H1 (cell line): Measurements from ENCODE around the gene DEFB129. TPM values are rescaled to one million over a fixed set of nuclear protein-coding genes. Genes with fewer than 3 reads are reported as not detected.

Experiments used
- CTCF ChIA-PET: fragments of 300-600 bp; sonication (Branson Sonifier 250); formaldehyde crosslinking; loops from one replicate; lab custom pipeline; 2021; ENCODE audit not compliant: partially characterized antibody; lab: Charles Lee
- POLR2A ChIA-PET: fragments of 300-600 bp; sonication (Branson Sonifier 250); formaldehyde crosslinking; loops from one replicate; lab custom pipeline; 2021; ENCODE audit warnings: inconsistent platforms; ENCODE audit not compliant: partially characterized antibody; lab: Charles Lee
- DNase-seq, 2 experiments: peaks; one replicate each; pipeline versions ENCODE4 v3.0.0 to v3.0.0-alpha.2; 2010 to 2022; ENCODE audit warnings: low spot score in 2 of 2, low read depth in 1 of 2, mixed read lengths in 1 of 2
- FAIRE-seq: peaks from 2 replicates; lab custom pipeline; 2011; peaks lifted over from hg19 to GRCh38; lab: Jason Lieb, UNC
- H2AFZ ChIP-seq: 2 replicates; pipeline ENCODE4 v1.8.1; 2012; ENCODE audit warnings: low read length, inconsistent platforms
- H2AK5ac ChIP-seq: 2 replicates; pipeline ENCODE4 v1.6.1; 2013; ENCODE audit warnings: low read depth, low read length
- H2BK120ac ChIP-seq: replicated peaks from 2 replicates; pipeline ENCODE3; 2013; ENCODE audit warnings: low read depth, low read length, inconsistent platforms
- H2BK12ac ChIP-seq: 2 replicates; pipeline ENCODE4 v1.6.1; 2013; ENCODE audit warnings: low read depth, low read length
- H2BK15ac ChIP-seq: 2 replicates; pipeline ENCODE4 v1.6.1; 2013; ENCODE audit warnings: low read length
- H2BK20ac ChIP-seq: 2 replicates; pipeline ENCODE4 v1.6.1; 2013; ENCODE audit warnings: low read length
- H2BK5ac ChIP-seq: 2 replicates; pipeline ENCODE4 v1.6.1; 2013; ENCODE audit warnings: low read depth, low read length
- H3K14ac ChIP-seq: 2 replicates; pipeline ENCODE4 v1.6.1; 2013; ENCODE audit warnings: inconsistent platforms; ENCODE audit not compliant: insufficient read length
- H3K18ac ChIP-seq: 2 replicates; pipeline ENCODE4 v1.6.1; 2013; ENCODE audit warnings: low read length; ENCODE audit errors: extremely low read depth
- H3K23ac ChIP-seq: 2 replicates; pipeline ENCODE4 v1.6.1; 2013; ENCODE audit warnings: inconsistent platforms; ENCODE audit not compliant: insufficient read length
- H3K23me2 ChIP-seq: 2 replicates; pipeline ENCODE4 v1.6.1; 2013; ENCODE audit warnings: low read depth, low read length
- H3K27ac ChIP-seq: 2 replicates; pipeline ENCODE4 v1.6.1; 2011; ENCODE audit warnings: low read depth, low read length, inconsistent platforms
- H3K27me3 ChIP-seq, 4 experiments: replicated peaks in 1 of 4; 1 replicate in 1 of 4; 2 replicates in 3 of 4; pipeline versions ENCODE4 v1.6.1 to v1.8.1; 2011 to 2013; ENCODE audit warnings: low read length in 3 of 4, mild to moderate bottlenecking in 3 of 4, inconsistent platforms in 2 of 4, mixed read lengths in 2 of 4, moderate library complexity in 1 of 4; ENCODE audit not compliant: control insufficient read depth in 3 of 4, insufficient read depth in 3 of 4; ENCODE audit errors: extremely low read depth in 1 of 4
- H3K36me3 ChIP-seq, 4 experiments: 2 replicates each; pipeline versions ENCODE4 v1.6.1 to v1.8.1; 2011 to 2013; ENCODE audit warnings: mild to moderate bottlenecking in 4 of 4, low read length in 3 of 4, moderate library complexity in 2 of 4, control low read depth in 1 of 4, inconsistent platforms in 1 of 4; ENCODE audit not compliant: insufficient read depth in 4 of 4, control insufficient read depth in 2 of 4
- H3K4ac ChIP-seq: replicated peaks from 2 replicates; pipeline ENCODE3; 2013; ENCODE audit warnings: low read length, low read depth, mixed read lengths, inconsistent platforms; ENCODE audit not compliant: insufficient read length
- H3K4me1 ChIP-seq, 4 experiments: replicated peaks in 1 of 4; 1 replicate in 1 of 4; 2 replicates in 3 of 4; pipeline versions ENCODE4 v1.6.1 to v1.8.1; 2011 to 2013; ENCODE audit warnings: low read length in 3 of 4, inconsistent platforms in 2 of 4, mixed read lengths in 1 of 4; ENCODE audit not compliant: insufficient read depth in 4 of 4, control insufficient read depth in 3 of 4
- H3K4me2 ChIP-seq, 2 experiments: 2 replicates each; pipeline versions ENCODE4 v1.6.1 to v1.8.1; 2011 to 2013; ENCODE audit warnings: low read depth in 2 of 2, low read length in 2 of 2, control low read depth in 1 of 2, inconsistent platforms in 1 of 2, mild to moderate bottlenecking in 1 of 2; ENCODE audit not compliant: insufficient read depth in 1 of 2
- H3K4me3 ChIP-seq, 4 experiments: fragments of 200-600, 300-600 bp in 1 of 4; sonication (generic), shearing (Covaris generic), sonication (Bioruptor Twin) in 1 of 4; 2 replicates each; pipeline versions ENCODE4 v1.5.1 to v1.8.1; 2011 to 2016; ENCODE audit warnings: low read length in 4 of 4, low read depth in 3 of 4, control low read depth in 2 of 4, inconsistent platforms in 2 of 4, mild to moderate bottlenecking in 2 of 4, mixed read lengths in 1 of 4, moderate library complexity in 1 of 4; ENCODE audit not compliant: insufficient read depth in 2 of 4; ENCODE audit errors: extremely low read depth in 1 of 4
- H3K56ac ChIP-seq: replicated peaks from 2 replicates; pipeline ENCODE3; 2013; ENCODE audit warnings: low read depth, mild to moderate bottlenecking, mixed read lengths, low read length, inconsistent platforms; ENCODE audit not compliant: insufficient read length
- H3K79me1 ChIP-seq: 2 replicates; pipeline ENCODE4 v1.6.1; 2013; ENCODE audit warnings: low read depth, low read length, control low read depth
- H3K79me2 ChIP-seq, 2 experiments: 2 replicates each; pipeline versions ENCODE4 v1.6.1 to v1.8.1; 2012 to 2013; ENCODE audit warnings: low read length in 2 of 2, mild to moderate bottlenecking in 2 of 2, inconsistent platforms in 1 of 2; ENCODE audit not compliant: insufficient read depth in 2 of 2, control insufficient read depth in 1 of 2
- H3K9ac ChIP-seq, 4 experiments: replicated peaks in 1 of 4; 1 replicate in 1 of 4; 2 replicates in 3 of 4; pipeline versions ENCODE4 v1.6.1 to v1.8.1; 2011 to 2013; ENCODE audit warnings: low read depth in 3 of 4, low read length in 3 of 4, control low read depth in 2 of 4, mild to moderate bottlenecking in 2 of 4, moderate library complexity in 2 of 4, inconsistent platforms in 1 of 4; ENCODE audit errors: extremely low read depth in 1 of 4
- H3K9me3 ChIP-seq, 2 experiments: 2 replicates each; pipeline versions ENCODE4 v1.6.1 to v1.8.1; 2012 to 2013; ENCODE audit warnings: mild to moderate bottlenecking in 2 of 2, moderate library complexity in 2 of 2, control low read depth in 1 of 2, inconsistent platforms in 1 of 2, low read depth in 1 of 2, low read length in 1 of 2, mixed read lengths in 1 of 2; ENCODE audit not compliant: insufficient read depth in 2 of 2
- H4K20me1 ChIP-seq, 2 experiments: replicated peaks in 1 of 2; 2 replicates each; pipeline versions ENCODE3 to v1.8.1; 2011 to 2013; ENCODE audit warnings: inconsistent platforms in 2 of 2, low read length in 2 of 2, mild to moderate bottlenecking in 1 of 2; ENCODE audit not compliant: insufficient read depth in 2 of 2, control insufficient read depth in 1 of 2
- H4K5ac ChIP-seq: 2 replicates; pipeline ENCODE4 v1.6.1; 2013; ENCODE audit warnings: low read length, low read depth, mixed read lengths, inconsistent platforms; ENCODE audit not compliant: insufficient read length
- H4K8ac ChIP-seq: 2 replicates; pipeline ENCODE4 v1.8.0; 2013; ENCODE audit warnings: mild to moderate bottlenecking, moderate library complexity, low read length, inconsistent platforms; ENCODE audit not compliant: insufficient read depth; ENCODE audit errors: extremely low read depth
- H4K91ac ChIP-seq: replicated peaks from 2 replicates; pipeline ENCODE3; 2013; ENCODE audit warnings: low read length, mixed read lengths, inconsistent platforms; ENCODE audit not compliant: insufficient read length
- ASH2L ChIP-seq: fragments of 200-600, 300-600 bp; sonication (generic); IDR thresholded peaks from one replicate; pipeline ENCODE4 v1.7.1; 2017; ENCODE audit warnings: low read length
- ATF3 ChIP-seq: IDR thresholded peaks from 2 replicates; pipeline ENCODE4 v1.6.1; 2011; ENCODE audit warnings: low read depth, mild to moderate bottlenecking, low read length; ENCODE audit not compliant: insufficient read depth
- BCL11A ChIP-seq, 2 experiments: IDR thresholded peaks; one replicate each; pipeline ENCODE4 v1.6.1; 2011; ENCODE audit warnings: low read depth in 2 of 2, low read length in 2 of 2, mild to moderate bottlenecking in 2 of 2
- BRCA1 ChIP-seq: IDR thresholded peaks from 2 replicates; pipeline ENCODE4 v1.6.1; 2012; ENCODE audit warnings: low read depth, low read length, improper control_type of control experiment
- EZH2 ChIP-seq: fragments of 200-600 bp; sonication (generic); IDR thresholded peaks from 2 replicates; pipeline ENCODE4 v1.7.1; 2012; ENCODE audit warnings: low read depth, mild to moderate bottlenecking, moderate library complexity, low read length, inconsistent platforms; ENCODE audit not compliant: severe bottlenecking
- SAP30 ChIP-seq: fragments of 300-600 bp; sonication (generic); IDR thresholded peaks from 2 replicates; pipeline ENCODE4 v1.7.1; 2012; ENCODE audit warnings: low read length, moderate library complexity, mild to moderate bottlenecking, inconsistent platforms; ENCODE audit not compliant: insufficient read depth, insufficient replicate concordance
- SP4 ChIP-seq: IDR thresholded peaks from 2 replicates; pipeline ENCODE4 v1.6.1; 2012; ENCODE audit warnings: low read length, inconsistent platforms
- SRF ChIP-seq: IDR thresholded peaks from 2 replicates; pipeline ENCODE4 v1.6.1; 2011; ENCODE audit warnings: mild to moderate bottlenecking, low read depth, low read length, moderate library complexity
- SUZ12 ChIP-seq: fragments of 200-600 bp; sonication (generic); IDR thresholded peaks from 2 replicates; pipeline ENCODE4 v1.6.1; 2012; ENCODE audit warnings: mild to moderate bottlenecking, inconsistent platforms, low read length, moderate library complexity, mixed read lengths
- WGBS, 2 experiments: shearing (Covaris generic) in 1 of 2; methylation state at CpG; one replicate each; pipeline versions ENCODE4 v1.1.6 to v1.1.7; 2013 to 2015; ENCODE audit warnings: low lambda C conversion rate in 2 of 2, mixed read lengths in 2 of 2, inconsistent platforms in 1 of 2, low coverage in 1 of 2, missing lambda C conversion rate in 1 of 2; ENCODE audit not compliant: insufficient replicate concordance in 2 of 2, insufficient coverage in 1 of 2, insufficient read length in 1 of 2; ENCODE audit errors: extremely low coverage in 1 of 2, missing lambda C conversion rate in 1 of 2; 5-methylcytosine and 5-hydroxymethylcytosine counted together
- polyA plus RNA-seq, 7 experiments: library from polyadenylated mRNA; depleted of rRNA in 3 of 7; stranded (reverse) in 5 of 7; unstranded in 2 of 7; fragments of >200 nt in 5 of 7; fragments of 200-250 nt in 2 of 7; gene quantifications; 1 replicate in 5 of 7; 2 replicates in 1 of 7; 4 replicates in 1 of 7; pipeline versions ENCODE4 v1.2.1 to v1.2.3, GENCODE V29; 2011 to 2013; ENCODE audit warnings: missing spikeins in 2 of 7, mixed read lengths in 2 of 7
- total RNA-seq: library from RNA; stranded (reverse); fragmentation: NEBNext Ultra II Directional; extraction: Animal tissue kit (Norgen Biotek cat#: 25700); gene quantifications from 2 replicates; pipeline ENCODE4 v1.2.1, GENCODE V29; 2021

Gene DEFB129
- total and polyA plus RNA-seq, 2 of the 8 experiments (the other 6 are each of a cell fraction or from before 2014, with no cell fraction given) = not detected

GRCh38 chr20:263701-264100, 36.6 kb downstream of the DEFB129 start:
- H3K27me3 ChIP-seq = peaks cover 4 to 33% (median 18%) of the 10 kb centered on the region in 4 experiments
- CTCF ChIA-PET = interaction anchor here (1.0 to 7.5 kb wide), 5 partner anchors 16 to 68 kb away, joined by 3 to 63 read pairs (median 5); no protein-coding TSS in a partner anchor
- no peak for TF ChIP-seq ASH2L
- no peak for TF ChIP-seq SAP30
- no peak for TF ChIP-seq SRF
- TF ChIP-seq BCL11A (IDR thresholded peaks at IDR 0.05; ENCODE audit: low read depth in 2 of 2, low read length in 2 of 2) = no peak
- no peak for TF ChIP-seq BRCA1
- no peak for TF ChIP-seq EZH2
- TF ChIP-seq ATF3 = no peak
- no peak for TF ChIP-seq SP4
- no peak for TF ChIP-seq SUZ12

More at GRCh38 chr20:263701-264100, 36.6 kb downstream of the DEFB129 start:
- Histone ChIP-seq H4K8ac (no peak overlapping the region), H3K4me1 (0 out of 7 replicates have a peak, but pooled peaks cover 0 to 2% (median 0%) of the 10 kb centered on the region in 4 experiments), H4K20me1 (peaks cover 0 to 1% of the 10 kb centered on the region in 2 experiments), H4K91ac (no peak overlapping the region), H3K9ac (no peak overlapping the region), H2BK20ac (no peak overlapping the region), H2BK120ac (no peak overlapping the region), H3K4ac (no peak overlapping the region), H3K23me2 (no peaks in the 10 kb centered on the region), H4K5ac (no peak overlapping the region), H2AK5ac (no peak overlapping the region), H3K79me1 (no peaks in the 10 kb centered on the region), H3K4me3 (no peak overlapping the region), H3K36me3 (no peaks in the 10 kb centered on the region), H3K18ac (no peak overlapping the region), H3K79me2 (no peaks in the 10 kb centered on the region), H2BK15ac (no peak overlapping the region), H3K23ac (no peak overlapping the region), H3K56ac (no peak overlapping the region), H2AFZ (no peak overlapping the region), H3K9me3 (no peaks in the 10 kb centered on the region), H3K14ac (no peak overlapping the region), H3K27ac (no peak overlapping the region), H2BK5ac (no peak overlapping the region), H2BK12ac (no peak overlapping the region), H3K4me2 (no peak overlapping the region)
- no peak for FAIRE-seq
- POLR2A ChIA-PET = interaction anchor here (0.9 kb wide), 1 partner anchor 62 kb away, joined by 3 read pairs; the partner anchor contains the start of gene SOX12
- WGBS, 2 experiments = 84% methylated on average over 13 of the region's 13 CpGs; no CpG with 5 or more reads in 1 of the 2 experiments
- DNase-seq = no peak
